Measurements from ENCODE around the gene STKLD1. TPM values are rescaled to one million over a fixed set of nuclear protein-coding genes. Genes with fewer than 3 reads are reported as not detected.
A peak's percentile ranks its signal among the peaks of the same experiment; 100 is the strongest.

STKLD1 gene
- total and polyA plus RNA-seq, 9 of the 15 experiments (the other 6 are each of a cell fraction or from before 2014, with no cell fraction given), result 0.10 to 0.65 (median 0.33) TPM; not detected in 2

DNA sequence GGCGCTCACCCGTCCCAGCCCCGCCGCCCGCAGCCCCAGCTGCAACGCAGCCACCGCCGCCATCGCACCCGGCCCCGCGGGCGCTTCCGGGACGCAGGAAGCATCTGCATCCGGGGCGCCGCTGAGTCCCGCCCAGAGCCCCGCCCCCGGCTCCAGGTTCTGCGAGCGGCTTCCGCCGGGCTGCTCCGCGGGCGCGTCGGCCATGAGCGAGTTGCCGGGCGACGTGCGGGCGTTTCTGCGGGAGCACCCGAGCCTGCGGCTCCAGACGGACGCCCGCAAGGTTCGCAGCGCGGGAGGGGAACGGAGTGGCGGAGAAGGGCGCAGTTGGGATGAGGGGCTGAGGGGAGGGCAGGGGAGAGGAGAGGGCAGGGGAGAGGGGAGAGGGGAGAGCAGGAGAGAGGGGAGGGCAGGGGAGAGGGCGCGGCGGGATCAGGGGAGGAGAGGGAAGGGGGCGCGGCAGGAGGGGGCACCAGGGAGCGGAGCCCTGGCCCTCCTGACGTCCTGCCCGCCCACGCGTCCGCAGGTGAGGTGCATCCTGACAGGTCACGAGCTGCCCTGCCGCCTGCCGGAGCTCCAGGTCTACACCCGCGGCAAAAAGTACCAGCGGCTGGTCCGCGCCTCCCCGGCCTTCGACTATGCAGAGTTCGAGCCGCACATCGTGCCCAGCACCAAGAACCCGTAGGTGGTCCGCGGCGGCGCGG is 19.6 kb upstream of the STKLD1 start, which contains the start of the genes SURF1 and SURF2 (continued):
- TF ChIP-seq, protein P1, sequence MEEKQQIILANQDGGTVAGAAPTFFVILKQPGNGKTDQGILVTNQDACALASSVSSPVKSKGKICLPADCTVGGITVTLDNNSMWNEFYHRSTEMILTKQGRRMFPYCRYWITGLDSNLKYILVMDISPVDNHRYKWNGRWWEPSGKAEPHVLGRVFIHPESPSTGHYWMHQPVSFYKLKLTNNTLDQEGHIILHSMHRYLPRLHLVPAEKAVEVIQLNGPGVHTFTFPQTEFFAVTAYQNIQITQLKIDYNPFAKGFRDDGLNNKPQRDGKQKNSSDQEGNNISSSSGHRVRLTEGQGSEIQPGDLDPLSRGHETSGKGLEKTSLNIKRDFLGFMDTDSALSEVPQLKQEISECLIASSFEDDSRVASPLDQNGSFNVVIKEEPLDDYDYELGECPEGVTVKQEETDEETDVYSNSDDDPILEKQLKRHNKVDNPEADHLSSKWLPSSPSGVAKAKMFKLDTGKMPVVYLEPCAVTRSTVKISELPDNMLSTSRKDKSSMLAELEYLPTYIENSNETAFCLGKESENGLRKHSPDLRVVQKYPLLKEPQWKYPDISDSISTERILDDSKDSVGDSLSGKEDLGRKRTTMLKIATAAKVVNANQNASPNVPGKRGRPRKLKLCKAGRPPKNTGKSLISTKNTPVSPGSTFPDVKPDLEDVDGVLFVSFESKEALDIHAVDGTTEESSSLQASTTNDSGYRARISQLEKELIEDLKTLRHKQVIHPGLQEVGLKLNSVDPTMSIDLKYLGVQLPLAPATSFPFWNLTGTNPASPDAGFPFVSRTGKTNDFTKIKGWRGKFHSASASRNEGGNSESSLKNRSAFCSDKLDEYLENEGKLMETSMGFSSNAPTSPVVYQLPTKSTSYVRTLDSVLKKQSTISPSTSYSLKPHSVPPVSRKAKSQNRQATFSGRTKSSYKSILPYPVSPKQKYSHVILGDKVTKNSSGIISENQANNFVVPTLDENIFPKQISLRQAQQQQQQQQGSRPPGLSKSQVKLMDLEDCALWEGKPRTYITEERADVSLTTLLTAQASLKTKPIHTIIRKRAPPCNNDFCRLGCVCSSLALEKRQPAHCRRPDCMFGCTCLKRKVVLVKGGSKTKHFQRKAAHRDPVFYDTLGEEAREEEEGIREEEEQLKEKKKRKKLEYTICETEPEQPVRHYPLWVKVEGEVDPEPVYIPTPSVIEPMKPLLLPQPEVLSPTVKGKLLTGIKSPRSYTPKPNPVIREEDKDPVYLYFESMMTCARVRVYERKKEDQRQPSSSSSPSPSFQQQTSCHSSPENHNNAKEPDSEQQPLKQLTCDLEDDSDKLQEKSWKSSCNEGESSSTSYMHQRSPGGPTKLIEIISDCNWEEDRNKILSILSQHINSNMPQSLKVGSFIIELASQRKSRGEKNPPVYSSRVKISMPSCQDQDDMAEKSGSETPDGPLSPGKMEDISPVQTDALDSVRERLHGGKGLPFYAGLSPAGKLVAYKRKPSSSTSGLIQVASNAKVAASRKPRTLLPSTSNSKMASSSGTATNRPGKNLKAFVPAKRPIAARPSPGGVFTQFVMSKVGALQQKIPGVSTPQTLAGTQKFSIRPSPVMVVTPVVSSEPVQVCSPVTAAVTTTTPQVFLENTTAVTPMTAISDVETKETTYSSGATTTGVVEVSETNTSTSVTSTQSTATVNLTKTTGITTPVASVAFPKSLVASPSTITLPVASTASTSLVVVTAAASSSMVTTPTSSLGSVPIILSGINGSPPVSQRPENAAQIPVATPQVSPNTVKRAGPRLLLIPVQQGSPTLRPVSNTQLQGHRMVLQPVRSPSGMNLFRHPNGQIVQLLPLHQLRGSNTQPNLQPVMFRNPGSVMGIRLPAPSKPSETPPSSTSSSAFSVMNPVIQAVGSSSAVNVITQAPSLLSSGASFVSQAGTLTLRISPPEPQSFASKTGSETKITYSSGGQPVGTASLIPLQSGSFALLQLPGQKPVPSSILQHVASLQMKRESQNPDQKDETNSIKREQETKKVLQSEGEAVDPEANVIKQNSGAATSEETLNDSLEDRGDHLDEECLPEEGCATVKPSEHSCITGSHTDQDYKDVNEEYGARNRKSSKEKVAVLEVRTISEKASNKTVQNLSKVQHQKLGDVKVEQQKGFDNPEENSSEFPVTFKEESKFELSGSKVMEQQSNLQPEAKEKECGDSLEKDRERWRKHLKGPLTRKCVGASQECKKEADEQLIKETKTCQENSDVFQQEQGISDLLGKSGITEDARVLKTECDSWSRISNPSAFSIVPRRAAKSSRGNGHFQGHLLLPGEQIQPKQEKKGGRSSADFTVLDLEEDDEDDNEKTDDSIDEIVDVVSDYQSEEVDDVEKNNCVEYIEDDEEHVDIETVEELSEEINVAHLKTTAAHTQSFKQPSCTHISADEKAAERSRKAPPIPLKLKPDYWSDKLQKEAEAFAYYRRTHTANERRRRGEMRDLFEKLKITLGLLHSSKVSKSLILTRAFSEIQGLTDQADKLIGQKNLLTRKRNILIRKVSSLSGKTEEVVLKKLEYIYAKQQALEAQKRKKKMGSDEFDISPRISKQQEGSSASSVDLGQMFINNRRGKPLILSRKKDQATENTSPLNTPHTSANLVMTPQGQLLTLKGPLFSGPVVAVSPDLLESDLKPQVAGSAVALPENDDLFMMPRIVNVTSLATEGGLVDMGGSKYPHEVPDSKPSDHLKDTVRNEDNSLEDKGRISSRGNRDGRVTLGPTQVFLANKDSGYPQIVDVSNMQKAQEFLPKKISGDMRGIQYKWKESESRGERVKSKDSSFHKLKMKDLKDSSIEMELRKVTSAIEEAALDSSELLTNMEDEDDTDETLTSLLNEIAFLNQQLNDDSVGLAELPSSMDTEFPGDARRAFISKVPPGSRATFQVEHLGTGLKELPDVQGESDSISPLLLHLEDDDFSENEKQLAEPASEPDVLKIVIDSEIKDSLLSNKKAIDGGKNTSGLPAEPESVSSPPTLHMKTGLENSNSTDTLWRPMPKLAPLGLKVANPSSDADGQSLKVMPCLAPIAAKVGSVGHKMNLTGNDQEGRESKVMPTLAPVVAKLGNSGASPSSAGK (IDR thresholded peaks at IDR 0.05), result 0 out of 2 replicates have a peak, but pooled peaks have one; percentile 17
- TF ChIP-seq ZNF174 (CRISPR knock-in tag; IDR thresholded peaks at IDR 0.05) (no peak), ARNT (IDR thresholded peaks at IDR 0.05) (no peak), FOXM1 (IDR thresholded peaks at IDR 0.05; ENCODE audit: low read depth) (no peak), FOXM1 (CRISPR knock-in tag; IDR thresholded peaks at IDR 0.05; ENCODE audit: low read depth) (no peak), ZNF507 (tag; conservative IDR thresholded peaks at IDR 0.05) (no peak), IRF2 (CRISPR knock-in tag; IDR thresholded peaks at IDR 0.05) (no peak), TCF7 (IDR thresholded peaks at IDR 0.05; ENCODE audit: borderline replicate concordance) (no peak), RBM17 (IDR thresholded peaks at IDR 0.05; ENCODE audit: borderline replicate concordance, low read depth, low read length) (no peak), MYNN (IDR thresholded peaks at IDR 0.05) (no peak), MYNN (CRISPR knock-in tag; IDR thresholded peaks at IDR 0.05) (no peak), RBBP5 (IDR thresholded peaks at IDR 0.05; ENCODE audit: borderline replicate concordance, insufficient read depth, low read length, poor library complexity, severe bottlenecking) (peak; percentile 60), TAL1 (IDR thresholded peaks at IDR 0.05) (no peak), C11orf30 (IDR thresholded peaks at IDR 0.05; ENCODE audit: low read depth) (peak; percentile 86), U2AF1 (optimal IDR thresholded peaks at IDR 0.05; ENCODE audit: low read depth, low read length) (no peak), ZNF766 (CRISPR knock-in tag; conservative IDR thresholded peaks at IDR 0.05) (no peak; the same call in 1 of the 2 replicates)
- TF ChIP-seq, protein P2, sequence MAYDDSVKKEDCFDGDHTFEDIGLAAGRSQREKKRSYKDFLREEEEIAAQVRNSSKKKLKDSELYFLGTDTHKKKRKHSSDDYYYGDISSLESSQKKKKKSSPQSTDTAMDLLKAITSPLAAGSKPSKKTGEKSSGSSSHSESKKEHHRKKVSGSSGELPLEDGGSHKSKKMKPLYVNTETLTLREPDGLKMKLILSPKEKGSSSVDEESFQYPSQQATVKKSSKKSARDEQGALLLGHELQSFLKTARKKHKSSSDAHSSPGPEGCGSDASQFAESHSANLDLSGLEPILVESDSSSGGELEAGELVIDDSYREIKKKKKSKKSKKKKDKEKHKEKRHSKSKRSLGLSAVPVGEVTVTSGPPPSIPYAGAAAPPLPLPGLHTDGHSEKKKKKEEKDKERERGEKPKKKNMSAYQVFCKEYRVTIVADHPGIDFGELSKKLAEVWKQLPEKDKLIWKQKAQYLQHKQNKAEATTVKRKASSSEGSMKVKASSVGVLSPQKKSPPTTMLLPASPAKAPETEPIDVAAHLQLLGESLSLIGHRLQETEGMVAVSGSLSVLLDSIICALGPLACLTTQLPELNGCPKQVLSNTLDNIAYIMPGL (CRISPR knock-in tag; IDR thresholded peaks at IDR 0.05), result no peak

Measured in K562 (cell line).